Coronary artery (tissue), 2 donors: ENCODE measurements around the gene CDO1.

ENCODE experiments used
- DNase-seq: peaks from one replicate; pipeline ENCODE4 v3.0.0-alpha.2; 2017; ENCODE audit warnings: low spot score
- H3K27ac ChIP-seq, 2 donors: fragments of 200-600 bp; sonication (generic); one replicate each; pipeline ENCODE4 v1.5.1; 2016 to 2019
- H3K4me3 ChIP-seq: fragments of 200-600 bp; sonication (generic); 2 replicates; pipeline ENCODE4 v1.5.1; 2016; ENCODE audit warnings: mild to moderate bottlenecking, moderate library complexity
- TF ChIP-seq, protein P1 (sequence below): fragments of 200-600 bp; sonication (generic); IDR thresholded peaks from one replicate; pipeline ENCODE4 v1.5.1; 2019; ENCODE audit warnings: antibody characterized with exemption

CDO1 gene

DNA sequence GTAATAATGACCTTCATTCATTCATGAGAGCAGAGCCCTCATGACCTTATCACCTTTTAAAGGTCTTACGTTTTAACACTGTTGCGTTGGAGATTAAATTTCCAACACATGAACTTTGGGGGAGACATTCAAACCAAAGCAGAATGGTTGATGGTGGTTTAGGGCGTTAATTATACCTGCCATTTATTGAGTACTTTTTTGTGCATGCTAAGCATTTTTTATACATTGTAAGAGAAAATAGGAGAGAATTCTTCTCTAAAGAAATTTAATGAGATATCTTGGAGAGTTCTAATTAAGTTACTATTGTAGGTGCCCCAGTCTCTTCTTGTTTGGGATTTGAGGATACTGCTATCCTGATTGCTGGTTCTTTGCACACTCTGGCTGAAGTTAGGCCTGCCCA lies 37.7 kb upstream of the CDO1 start:
- TF ChIP-seq, protein P1, sequence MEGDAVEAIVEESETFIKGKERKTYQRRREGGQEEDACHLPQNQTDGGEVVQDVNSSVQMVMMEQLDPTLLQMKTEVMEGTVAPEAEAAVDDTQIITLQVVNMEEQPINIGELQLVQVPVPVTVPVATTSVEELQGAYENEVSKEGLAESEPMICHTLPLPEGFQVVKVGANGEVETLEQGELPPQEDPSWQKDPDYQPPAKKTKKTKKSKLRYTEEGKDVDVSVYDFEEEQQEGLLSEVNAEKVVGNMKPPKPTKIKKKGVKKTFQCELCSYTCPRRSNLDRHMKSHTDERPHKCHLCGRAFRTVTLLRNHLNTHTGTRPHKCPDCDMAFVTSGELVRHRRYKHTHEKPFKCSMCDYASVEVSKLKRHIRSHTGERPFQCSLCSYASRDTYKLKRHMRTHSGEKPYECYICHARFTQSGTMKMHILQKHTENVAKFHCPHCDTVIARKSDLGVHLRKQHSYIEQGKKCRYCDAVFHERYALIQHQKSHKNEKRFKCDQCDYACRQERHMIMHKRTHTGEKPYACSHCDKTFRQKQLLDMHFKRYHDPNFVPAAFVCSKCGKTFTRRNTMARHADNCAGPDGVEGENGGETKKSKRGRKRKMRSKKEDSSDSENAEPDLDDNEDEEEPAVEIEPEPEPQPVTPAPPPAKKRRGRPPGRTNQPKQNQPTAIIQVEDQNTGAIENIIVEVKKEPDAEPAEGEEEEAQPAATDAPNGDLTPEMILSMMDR: no peak

GRCh38 chr5:115850744-115851416 lies 34.4 kb upstream of the CDO1 start:
- DNase-seq: no peak
- Histone ChIP-seq H3K27ac (peak overlapping the region; percentile 29 to 67), H3K4me3 (peak overlapping the region; percentile 50)
- TF ChIP-seq, protein P1: no peak

More for the DNA sequence above, 37.7 kb upstream of the CDO1 start:
- H3K4me3 ChIP-seq: no peak overlapping the region
- no peak for DNase-seq
- H3K27ac ChIP-seq: no peak overlapping the region

GRCh38 chr5:115849258-115849798 lies 32.9 kb upstream of the CDO1 start:
- no peak overlapping the region for H3K4me3 ChIP-seq
- no peak for DNase-seq
- H3K27ac ChIP-seq: no peak overlapping the region
- TF ChIP-seq, protein P1: no peak

- Histone ChIP-seq H3K27ac (no peak overlapping the region), H3K4me3 (no peak overlapping the region)
- no peak for DNase-seq
- TF ChIP-seq, protein P1: no peak
Measured at GRCh38 chr5:115847290-115847689, 30.8 kb upstream of the CDO1 start.

DNA sequence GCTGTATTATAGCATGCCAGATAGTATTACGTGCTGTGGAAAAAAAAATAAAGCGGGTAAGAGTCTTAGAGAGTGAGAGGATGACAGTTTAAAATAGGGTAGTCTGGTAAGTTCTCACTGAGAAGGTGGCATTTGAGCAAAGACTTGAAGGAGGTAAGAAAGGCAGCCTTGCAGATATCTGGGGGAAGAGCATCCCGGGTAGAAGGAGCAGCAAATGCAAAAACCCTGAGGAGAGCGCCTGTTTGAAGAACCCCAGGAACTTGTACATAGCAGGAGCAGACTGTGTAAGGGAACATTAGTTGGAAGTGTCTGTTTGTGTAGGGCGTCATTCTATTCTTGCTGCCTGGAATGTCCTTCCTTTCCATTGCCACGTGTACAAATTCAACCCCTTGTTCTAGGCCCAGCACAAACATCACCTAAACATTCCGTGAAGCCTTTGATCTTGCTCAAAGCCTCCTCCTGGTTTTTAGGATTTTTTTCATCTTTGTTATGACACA lies 27.9 kb upstream of the CDO1 start:
- peak overlapping the region in 1 of 2 donors; percentile 34 for H3K27ac ChIP-seq
- peak overlapping the region; percentile 87 for H3K4me3 ChIP-seq
- TF ChIP-seq, protein P1: no peak
- DNase-seq: no peak

GRCh38 chr5:115843444-115844130 lies 27.1 kb upstream of the CDO1 start:
- TF ChIP-seq, protein P1: no peak
- Histone ChIP-seq H3K4me3 (peak overlapping the region; percentile 87), H3K27ac (no peak overlapping the region)
- DNase-seq: no peak
